ENCODE results near the gene TOR1A. TPM values are rescaled to one million over a fixed set of nuclear protein-coding genes. Genes with fewer than 3 reads are reported as not detected.
"Not testable (repeated sequence)": the region's sequence is repeated elsewhere in the genome, so short reads cannot be mapped to it uniquely, and the experiment has no call there.

The TOR1A gene
- polyA plus RNA-seq, 12 donors = 21.5 to 31.6 (median 24.9) TPM; not detected in 1

DNA sequence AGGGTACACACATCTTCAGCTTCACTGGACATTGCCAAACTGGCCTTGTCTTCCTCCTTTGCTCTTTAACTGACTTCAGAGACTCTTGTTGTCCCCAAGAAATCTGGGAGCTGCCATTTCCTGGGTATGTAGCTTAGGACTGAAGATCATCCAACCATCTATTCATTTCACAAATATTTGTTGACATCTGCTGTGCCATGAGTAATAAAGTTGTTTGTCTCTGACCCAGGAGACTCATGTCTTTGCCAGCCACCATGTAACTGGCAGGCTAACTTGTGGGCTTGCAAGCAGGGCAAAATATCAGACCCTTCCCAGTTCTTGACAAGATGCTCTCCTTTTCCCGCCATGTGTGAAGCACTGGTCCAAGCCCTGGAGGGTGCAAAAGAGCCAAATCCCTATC lies 38.1 kb downstream of the TOR1A start:
- DNase-seq = no peak

DNA sequence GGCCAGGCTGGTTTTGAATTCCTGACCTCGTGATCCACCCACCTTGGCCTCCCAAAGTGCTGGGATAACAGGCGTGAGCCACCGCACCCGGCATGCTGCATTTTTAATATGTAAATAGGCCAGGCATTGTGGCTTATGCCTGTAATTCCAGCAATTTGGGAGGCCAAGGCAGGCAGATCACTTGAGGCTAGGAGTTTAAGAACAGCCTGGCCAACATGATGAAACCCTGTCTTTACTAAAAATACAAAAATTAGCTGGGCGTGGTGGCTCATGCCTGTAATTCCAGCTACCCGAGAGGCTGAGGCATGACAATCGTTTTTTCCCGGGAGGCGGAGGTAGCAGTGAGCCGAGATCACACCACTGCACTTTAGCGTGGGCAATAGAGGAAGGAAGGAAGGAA lies 39.0 kb downstream of the TOR1A start:
- DNase-seq = not testable (repeated sequence)

DNA sequence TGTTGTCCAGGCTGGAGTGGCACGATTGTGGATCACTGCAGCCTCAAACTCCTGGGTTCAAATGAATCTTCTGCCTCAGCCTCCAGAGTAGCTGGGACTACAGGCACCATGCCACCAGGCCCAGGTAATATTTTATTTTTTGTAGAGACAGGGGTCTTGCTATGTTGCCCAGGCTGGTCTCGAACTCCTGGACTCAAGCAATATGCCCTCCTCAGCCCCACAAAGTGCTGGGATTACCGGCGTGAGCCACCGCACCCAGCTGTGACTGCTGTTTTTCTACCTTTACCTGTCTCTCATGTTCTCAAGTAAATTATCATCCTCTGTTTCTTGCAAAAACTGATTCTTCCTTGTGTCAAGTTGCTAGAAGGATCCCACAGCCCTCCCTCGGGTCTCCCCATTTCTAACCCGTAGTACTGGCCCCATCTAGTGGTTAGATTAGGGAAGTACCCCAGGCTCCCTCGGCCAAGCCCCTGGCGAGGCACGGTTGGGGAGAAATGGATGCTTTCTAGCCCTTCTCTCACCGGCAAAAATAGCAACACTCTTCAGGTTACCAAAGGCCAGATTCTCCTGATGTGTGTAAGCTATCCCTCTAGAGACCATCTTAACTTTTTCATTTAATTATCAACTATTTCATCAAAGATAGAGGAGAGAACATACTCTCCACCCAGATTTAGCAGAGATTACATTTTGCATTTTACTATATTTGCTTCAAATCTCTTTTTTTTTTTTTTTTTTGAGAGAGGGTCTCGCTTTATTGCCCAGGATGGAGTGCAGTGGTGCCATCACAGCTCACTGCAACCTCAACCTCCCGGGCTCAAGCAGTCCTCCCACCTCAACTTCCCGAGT lies 40.2 kb downstream of the TOR1A start:
- DNase-seq = peak; percentile 80

DNA sequence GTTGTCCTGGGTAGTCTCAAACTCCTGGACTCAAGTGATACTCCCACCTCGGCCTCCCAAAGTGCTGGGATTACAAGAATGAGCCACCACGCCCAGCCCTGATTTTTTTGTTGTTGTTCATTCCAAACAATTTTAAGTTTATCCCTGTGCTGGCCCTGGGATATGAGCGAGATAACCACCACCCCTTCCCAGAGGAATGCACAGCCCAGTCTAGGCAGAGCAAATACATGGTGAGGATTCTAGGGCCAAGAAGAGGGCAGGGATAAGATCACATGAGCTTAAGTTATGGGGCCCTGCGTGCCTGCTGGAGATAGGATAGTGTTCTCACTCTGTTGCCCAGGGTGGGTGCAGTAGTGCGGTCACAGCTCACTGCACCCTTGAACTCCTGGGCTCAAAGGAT lies 42.0 kb downstream of the TOR1A start:
- no peak for DNase-seq

DNA sequence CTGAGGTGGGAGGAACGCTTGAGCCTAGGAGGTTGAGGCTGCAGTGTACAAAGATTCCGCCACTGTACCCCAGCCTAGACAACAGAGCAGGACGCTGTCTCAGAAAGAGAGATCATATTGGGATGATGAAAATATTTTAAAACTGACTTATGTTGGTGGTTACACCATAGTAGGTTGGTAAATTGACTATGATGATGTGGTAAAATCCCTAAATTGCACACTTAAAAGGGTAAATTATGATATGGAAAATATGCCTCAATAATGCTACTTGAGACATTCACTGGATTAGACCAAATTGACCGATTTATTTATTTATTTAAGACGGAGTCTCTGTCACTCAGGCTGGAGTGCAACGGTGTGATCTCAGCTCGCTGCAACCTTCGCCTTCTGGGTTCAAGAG lies 42.8 kb downstream of the TOR1A start:
- DNase-seq = no peak

DNA sequence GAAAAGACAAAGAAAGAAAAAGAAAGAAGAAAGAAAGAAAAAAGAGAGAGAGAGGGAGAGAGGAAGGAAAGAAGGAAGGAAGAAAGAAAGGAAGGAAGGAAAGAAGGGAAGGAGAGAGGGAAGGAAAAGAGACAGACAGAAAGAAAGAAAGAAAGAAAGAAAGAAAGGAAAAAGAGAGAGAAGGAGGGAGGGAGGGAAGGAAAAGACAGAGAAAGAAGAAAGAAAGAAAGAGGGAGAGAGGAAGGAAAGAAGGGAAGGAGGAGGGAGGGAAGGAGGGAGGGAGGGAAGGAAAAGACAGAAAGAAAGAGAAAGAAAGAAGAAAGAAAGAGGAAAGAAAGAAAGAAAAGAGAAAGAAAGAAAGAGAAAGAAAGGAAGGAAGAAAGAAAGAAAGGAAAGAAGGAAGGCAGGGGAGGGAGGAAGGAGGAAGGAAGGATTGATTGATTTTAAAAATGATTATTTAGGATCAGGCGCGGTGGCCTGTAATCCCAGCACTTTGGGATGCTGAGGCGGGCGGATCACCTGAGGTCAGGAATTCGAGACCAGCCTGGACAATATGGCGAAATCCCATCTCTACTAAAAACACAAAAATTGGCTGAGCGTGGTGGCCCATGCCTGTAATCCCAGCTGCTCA lies 44.3 kb downstream of the TOR1A start:
- DNase-seq = no peak

DNA sequence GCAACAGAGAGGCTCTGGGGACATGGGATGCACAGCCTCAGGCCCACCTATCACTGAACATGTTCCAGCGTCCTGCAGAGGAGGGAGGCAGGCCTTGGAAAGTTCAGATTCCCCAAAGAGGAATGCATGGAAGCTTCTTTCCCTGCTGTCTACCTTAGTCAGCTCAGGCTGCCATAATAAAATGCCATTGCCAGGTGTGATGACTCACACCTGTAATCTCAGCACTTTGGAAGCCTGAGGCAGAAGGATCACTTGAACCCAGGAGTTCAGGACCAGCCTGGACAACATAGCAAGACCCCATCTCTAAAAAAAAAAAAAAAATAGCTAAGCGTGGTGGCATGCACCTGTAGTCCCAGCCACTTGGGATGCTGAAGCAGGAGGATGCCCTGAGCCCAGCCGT lies 45.5 kb downstream of the TOR1A start:
- DNase-seq = no peak

DNA sequence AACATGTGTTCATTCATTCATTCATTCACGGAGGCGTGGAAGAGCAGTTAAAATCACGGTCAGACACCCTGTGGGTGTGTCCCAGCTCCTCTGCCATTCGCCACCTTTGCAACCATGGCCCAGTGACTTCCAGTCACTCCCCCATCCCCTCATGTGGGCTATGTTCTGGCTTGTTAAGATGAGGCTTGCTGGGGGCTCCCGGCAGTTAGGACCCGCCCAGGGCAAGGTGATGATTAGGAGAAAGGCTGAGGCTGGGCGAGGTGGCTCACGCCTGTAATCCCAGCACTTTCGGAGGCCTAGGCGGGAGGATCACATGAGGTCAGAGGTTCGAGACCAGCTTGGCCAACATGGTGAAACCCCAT lies 46.2 kb downstream of the TOR1A start:
- no peak for DNase-seq

DNA sequence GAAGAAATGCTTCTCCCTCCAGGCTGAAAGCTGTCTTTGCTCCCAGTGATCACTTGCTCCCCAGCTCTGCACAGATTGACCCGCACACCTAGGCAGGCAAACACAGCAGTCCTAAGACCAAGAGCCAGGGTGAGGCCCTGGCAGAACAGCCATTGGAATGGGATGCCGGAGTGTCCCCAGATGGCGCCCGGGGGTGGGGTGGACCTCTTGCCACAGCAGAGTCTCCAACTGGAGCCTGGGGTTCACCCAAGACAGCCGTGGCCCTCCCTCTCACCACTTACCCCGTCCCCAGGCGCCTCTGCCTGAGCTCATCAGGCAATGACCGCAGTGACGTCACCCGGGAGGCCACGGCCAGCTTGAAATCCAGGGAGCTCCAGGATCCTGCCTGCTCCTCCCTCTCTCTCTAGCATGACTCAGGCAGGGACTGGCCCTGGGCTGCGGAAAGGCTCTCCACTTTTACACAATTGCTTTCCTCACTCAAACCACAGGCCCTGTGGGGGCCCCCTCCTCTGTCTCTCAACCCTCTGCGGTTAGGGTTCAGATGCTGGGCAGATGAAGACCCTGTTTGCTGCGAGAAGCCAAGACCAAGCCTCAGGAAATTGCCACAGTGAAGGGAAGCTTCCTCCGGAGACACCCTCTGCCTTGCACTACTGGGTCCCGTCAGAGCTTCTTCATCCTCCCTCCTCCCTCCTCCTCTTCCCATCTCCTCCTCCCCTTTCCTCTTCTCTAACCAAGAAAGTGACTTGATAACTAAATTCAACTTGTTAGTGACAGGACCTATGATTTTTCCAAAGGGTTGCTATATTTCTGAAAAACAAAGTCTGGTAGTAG lies 46.8 kb downstream of the TOR1A start:
- DNase-seq = peak; percentile 94

DNA sequence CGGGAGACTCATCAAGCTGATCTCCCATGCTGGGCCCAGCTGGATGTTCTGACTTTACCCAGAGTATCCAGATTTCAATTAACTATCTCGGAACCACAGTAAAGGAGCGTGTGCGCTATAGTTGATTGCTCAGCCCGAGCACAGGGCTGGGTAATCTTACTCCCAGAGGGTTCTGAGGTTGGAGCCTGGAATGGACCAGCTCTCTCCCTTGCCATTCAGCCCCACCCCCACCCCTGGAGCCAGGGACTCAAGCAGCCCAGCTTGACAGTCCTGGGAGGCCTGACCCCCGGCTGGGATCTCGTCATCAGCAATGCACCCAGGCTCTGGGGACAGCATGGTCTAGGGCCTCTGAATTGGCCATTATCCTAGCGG lies 47.4 kb downstream of the TOR1A start:
- no peak for DNase-seq

DNA sequence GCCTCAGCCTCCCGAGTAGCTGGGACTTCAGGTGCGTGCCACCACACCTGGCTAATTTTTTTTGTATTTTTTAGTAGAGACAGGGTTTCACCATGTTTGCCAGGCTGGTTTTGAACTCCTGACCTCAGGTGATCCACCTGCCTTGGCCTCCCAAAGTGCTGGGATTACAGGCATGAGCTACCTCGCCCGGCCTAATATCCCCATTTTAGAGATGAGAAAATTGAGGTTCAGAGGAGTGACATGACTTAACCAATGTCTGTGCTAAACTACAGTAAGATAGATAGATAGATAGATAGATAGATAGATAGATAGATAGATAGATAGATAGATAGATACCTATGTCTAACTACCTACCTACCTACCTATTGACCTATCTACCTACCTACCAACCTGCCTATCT lies 47.8 kb downstream of the TOR1A start:
- not testable (repeated sequence) for DNase-seq

DNA sequence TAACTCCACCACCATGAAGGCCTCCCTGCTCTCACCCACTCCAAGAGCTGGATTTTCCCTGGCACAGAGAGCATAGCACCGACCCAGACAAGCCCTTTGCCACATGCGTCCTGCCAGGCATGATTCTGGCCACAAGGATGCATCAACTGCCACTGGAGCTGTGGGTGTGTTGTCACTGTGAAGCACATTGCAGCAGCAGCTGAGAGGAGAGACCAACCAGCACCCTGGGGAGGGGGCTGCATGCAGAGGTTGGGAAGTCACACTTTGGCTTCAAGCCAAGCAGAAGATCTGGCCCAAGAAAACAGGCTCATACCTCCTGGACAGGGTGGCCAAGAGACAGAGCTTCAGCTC lies 48.5 kb downstream of the TOR1A start:
- no peak for DNase-seq

DNA sequence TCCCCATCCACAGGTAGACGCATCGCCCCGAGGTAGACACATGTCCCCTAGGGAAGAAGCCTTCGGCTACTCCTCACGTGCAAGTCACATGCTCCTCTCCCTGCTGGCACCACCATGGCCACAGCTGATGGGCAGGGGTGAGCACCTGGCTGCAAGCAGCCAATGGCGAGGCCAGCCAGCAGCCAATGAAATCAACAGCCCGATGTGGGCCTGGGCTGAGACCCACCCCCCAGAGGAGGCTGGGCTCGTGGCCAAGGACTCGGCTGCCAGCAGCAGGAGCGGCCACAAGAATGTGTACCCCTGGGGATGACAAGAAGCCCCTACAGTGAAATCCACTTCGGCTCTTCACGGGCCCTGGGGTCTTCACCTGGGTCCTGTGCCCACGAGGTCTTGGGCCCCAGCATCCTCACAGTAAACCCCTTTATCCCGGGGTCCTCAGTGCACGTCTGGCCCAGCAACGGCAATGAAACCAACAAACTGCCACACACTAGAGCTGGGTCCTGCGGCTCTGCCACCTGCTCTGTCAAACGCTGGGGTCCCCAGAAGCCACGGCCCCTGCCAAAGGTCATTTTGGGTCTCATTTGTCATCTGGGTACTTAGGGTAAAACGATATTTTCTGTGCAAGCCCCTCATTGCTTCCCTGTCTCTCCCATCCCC lies 49.0 kb downstream of the TOR1A start:
- DNase-seq = no peak

DNA sequence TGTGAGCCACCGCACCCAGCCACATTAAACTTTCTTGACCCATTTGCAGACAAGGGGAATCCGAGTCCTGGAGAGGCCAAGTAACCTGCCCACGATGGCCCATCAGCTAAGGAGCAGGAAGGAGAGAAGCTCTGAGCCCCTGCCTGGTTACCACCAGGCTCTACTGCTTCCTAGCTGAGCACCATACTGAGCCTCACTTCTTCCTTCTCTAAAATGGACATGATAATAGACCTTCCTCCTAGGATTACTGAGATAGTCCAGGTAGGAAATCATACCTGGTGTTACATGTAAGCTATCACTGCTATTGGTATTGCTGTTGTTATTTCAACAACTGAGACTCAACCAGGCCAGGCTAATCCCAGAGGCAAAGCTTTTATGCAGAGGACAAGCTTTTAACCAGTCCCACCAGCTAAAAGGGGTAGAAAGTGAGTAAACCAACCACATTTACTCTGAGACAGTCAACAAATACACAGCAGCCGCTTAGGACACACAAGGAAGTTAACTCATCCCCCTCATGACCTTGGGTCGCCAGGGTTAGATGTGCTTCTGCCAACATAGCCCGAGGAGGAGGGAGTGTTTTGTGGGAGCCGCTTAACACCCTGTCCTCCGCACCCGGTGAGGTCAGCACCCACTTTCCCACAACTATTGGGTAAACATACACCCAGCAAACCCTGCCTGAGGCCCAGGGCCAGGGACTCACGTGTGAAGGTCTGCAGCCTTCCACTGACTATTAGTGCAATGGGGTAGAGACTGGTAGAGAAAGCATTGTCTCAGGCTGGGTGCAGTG lies 50.5 kb downstream of the TOR1A start:
- DNase-seq = no peak

DNA sequence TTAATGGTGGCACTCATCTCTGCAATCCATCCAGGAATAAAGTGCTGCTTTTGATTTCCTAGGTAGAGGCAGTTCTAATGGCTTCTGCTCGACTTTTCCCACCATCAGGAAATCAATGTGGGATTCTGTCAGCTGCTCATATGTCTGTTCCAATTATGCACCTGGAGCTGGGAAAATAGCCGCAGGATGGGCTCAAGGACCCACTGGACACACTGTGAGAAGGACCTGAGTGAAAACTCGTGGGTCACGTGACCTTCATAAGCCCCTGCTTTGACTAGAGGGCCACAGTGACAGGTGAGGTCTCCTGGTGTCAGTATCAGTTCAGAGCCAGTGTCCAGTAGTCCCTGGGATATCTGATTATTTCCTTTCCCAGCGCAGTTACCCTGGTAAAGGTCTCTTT lies 53.2 kb downstream of the TOR1A start:
- DNase-seq = no peak

DNA sequence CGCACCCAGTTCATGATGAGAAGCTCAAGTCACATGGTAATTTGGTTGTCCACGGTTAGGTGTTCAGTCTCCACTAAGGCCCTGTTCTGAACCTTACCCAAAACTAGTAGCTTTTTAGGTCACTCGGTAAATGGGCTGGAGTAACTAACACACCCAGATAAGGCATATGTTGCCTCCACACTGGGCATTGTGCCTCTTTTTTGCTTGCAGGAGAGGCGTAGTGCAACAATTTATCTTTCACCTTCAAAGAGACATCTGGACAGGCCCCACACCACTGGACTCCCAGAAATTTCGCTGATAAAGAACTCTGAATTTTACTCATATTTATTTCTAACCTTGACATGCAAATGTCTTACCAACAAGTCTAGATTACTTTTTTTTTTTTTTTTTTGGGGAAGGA lies 54.3 kb downstream of the TOR1A start:
- no peak for DNase-seq

DNA sequence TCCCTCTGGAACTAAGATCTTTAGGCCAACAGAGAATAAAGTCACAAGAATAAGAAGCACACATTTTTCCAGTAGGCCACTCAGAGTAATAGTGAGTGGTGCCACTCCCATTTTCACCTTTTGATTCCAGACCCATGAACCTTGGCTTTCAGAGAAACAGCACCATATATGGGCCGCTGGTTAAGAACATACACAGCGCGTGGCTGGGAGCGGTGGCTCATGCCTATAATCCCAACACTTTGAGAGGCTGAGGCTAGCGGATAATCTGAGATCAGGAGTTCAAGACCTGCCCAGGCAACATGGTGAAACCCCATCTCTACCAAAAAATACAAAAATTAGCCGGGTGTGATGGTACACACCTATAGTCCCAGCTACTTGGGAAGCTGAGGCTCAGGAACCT lies 55.5 kb downstream of the TOR1A start:
- no peak for DNase-seq

DNA sequence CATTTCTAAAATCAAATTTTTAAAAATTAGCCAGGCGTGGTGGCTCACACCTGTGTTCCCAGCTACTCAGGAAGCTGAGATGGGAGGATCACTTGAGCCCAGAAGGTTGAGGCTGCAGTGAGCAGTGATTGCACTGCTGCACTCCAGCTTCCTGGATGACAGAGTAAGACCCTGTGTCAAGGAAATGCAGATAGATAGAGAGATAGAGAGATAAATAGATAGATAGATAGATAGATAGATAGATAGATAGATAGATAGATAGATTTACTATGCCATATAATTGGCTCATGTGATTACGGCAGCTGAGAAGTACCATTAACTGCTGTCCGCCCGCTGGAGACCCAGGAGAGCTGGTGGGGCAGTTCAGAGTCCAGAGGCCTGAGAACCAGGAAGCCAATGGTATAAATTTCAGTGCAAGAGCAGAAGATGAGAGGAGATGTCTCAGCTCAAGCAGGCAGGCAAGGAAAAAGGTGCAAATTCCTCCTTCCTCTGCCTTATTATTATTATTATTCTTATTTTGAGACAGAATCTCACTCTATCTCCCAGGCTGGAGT lies 58.1 kb downstream of the TOR1A start:
- DNase-seq = no peak

DNA sequence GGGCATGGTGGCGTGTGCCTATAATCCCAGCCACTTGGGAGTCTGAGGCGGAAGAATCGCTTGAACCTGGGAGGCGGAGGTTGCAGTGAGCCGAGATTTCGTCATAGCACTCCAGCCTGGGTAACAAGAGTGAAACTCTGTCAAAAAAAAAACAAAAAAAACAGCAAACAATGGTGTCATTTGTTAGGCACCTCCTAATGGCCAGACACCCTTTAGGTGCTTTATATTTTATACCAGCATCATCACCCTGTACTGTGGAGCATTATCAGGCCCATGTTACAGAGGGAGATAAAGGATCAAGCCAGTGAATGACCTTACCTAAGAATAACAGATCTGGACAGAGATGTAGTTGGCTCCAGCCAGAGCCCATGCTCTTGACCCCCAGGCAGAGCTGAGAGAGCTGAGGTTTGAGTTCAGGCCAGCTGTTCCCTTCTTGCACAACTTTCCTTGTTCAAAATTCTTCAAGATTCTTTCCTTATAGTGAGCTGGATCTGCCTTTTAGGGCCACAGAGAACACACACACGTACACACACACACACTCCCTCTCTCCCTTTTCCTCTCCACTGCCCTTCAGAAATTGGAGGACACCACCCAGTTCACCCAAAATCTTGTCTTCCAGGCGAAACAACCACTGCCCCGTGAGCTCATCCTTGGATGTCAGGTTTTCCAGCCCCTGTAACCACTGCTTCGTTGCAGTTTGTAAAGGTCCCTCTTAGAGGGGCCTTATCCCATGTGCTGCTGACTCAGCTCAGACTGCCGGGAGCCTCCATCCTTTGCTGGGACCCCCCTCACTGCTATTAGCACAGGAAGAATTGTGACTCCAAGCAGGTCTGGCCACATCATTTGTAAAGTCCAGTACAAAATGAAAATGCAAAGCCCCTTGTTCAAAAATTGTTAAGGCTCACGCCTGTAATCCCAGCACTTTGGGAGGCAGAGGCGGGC lies 60.7 kb downstream of the TOR1A start:
- DNase-seq = no peak

All from muscle of arm (tissue), 12 donors.